ENCODE data around the gene CEP120.

Gene CEP120

GRCh38 chr5:123304777-123305316 is 118.4 kb downstream of the CEP120 start:
- Histone ChIP-seq H3K36me3 (ENCODE audit: control insufficient read depth, low read length) (no peaks in the 10 kb centered on the region), H3F3A (ENCODE audit: control insufficient read depth, insufficient read depth) (no peaks in the 10 kb centered on the region), H4K20me1 (ENCODE audit: control insufficient read depth, insufficient read depth, low read depth, low read length) (no peaks in the 10 kb centered on the region), H3K79me2 (ENCODE audit: control insufficient read depth, low read length) (no peaks in the 10 kb centered on the region), H3K9me3 (ENCODE audit: control insufficient read depth, insufficient read depth, low read length) (no peaks in the 10 kb centered on the region), H3K4me1 (ENCODE audit: control insufficient read depth, low read length) (no peaks in the 10 kb centered on the region), H3K27ac (ENCODE audit: low read depth, low read length) (no peak overlapping the region), H3K9me2 (replicated peaks; ENCODE audit: control insufficient read depth, low read length) (no peaks in the 10 kb centered on the region), H3K4me3 (ENCODE audit: low read length) (no peak overlapping the region), H3K27me3 (ENCODE audit: control insufficient read depth, low read length) (peaks cover 2% of the 10 kb centered on the region; the same call in 1 of the 2 replicates), H3K4me2 (ENCODE audit: low read length) (no peak overlapping the region)
- TF ChIP-seq CTCF (IDR thresholded peaks at IDR 0.05; ENCODE audit: low read depth, low read length, poor library complexity, severe bottlenecking), result no peak
- no peak for TF ChIP-seq EZH2phosphoT487 (IDR thresholded peaks at IDR 0.05; ENCODE audit: borderline replicate concordance, low read length)

- no peak overlapping the region for H3K27ac ChIP-seq (ENCODE audit: low read depth, low read length)
- no peaks in the 10 kb centered on the region for H3K79me2 ChIP-seq (ENCODE audit: control insufficient read depth, low read length)
- H3K36me3 ChIP-seq (ENCODE audit: control insufficient read depth, low read length), result no peaks in the 10 kb centered on the region
- no peaks in the 10 kb centered on the region for H3K9me3 ChIP-seq (ENCODE audit: control insufficient read depth, insufficient read depth, low read length)
- no peak overlapping the region for H3K4me2 ChIP-seq (ENCODE audit: low read length)
- H3K9me2 ChIP-seq (replicated peaks; ENCODE audit: control insufficient read depth, low read length), result no peaks in the 10 kb centered on the region
- peaks cover 2% of the 10 kb centered on the region; the same call in 1 of the 2 replicates for H3K27me3 ChIP-seq (ENCODE audit: control insufficient read depth, low read length)
- no peak overlapping the region for H3K4me3 ChIP-seq (ENCODE audit: low read length)
- TF ChIP-seq EZH2phosphoT487 (IDR thresholded peaks at IDR 0.05; ENCODE audit: borderline replicate concordance, low read length) (no peak), CTCF (IDR thresholded peaks at IDR 0.05; ENCODE audit: low read depth, low read length, poor library complexity, severe bottlenecking) (no peak)
- no peaks in the 10 kb centered on the region for H3F3A ChIP-seq (ENCODE audit: control insufficient read depth, insufficient read depth)
- H3K4me1 ChIP-seq (ENCODE audit: control insufficient read depth, low read length), result no peaks in the 10 kb centered on the region
- no peaks in the 10 kb centered on the region for H4K20me1 ChIP-seq (ENCODE audit: control insufficient read depth, insufficient read depth, low read depth, low read length)
Observed at GRCh38 chr5:123303802-123304201, 119.4 kb downstream of the CEP120 start.

- no peak overlapping the region for H3K4me3 ChIP-seq (ENCODE audit: low read length)
- no peaks in the 10 kb centered on the region for H3K36me3 ChIP-seq (ENCODE audit: control insufficient read depth, low read length)
- no peak overlapping the region for H3K4me2 ChIP-seq (ENCODE audit: low read length)
- H3K79me2 ChIP-seq (ENCODE audit: control insufficient read depth, low read length), result no peaks in the 10 kb centered on the region
- H3K27ac ChIP-seq (ENCODE audit: low read depth, low read length), result no peak overlapping the region
- H3K4me1 ChIP-seq (ENCODE audit: control insufficient read depth, low read length), result no peaks in the 10 kb centered on the region
- no peaks in the 10 kb centered on the region for H3K9me2 ChIP-seq (replicated peaks; ENCODE audit: control insufficient read depth, low read length)
- no peaks in the 10 kb centered on the region for H3F3A ChIP-seq (ENCODE audit: control insufficient read depth, insufficient read depth)
- no peak for TF ChIP-seq EZH2phosphoT487 (IDR thresholded peaks at IDR 0.05; ENCODE audit: borderline replicate concordance, low read length)
- TF ChIP-seq CTCF (IDR thresholded peaks at IDR 0.05; ENCODE audit: low read depth, low read length, poor library complexity, severe bottlenecking), result no peak
- no peaks in the 10 kb centered on the region for H4K20me1 ChIP-seq (ENCODE audit: control insufficient read depth, insufficient read depth, low read depth, low read length)
- peaks cover 2% of the 10 kb centered on the region; the same call in 1 of the 2 replicates for H3K27me3 ChIP-seq (ENCODE audit: control insufficient read depth, low read length)
- H3K9me3 ChIP-seq (ENCODE audit: control insufficient read depth, insufficient read depth, low read length), result no peaks in the 10 kb centered on the region
Observed at GRCh38 chr5:123300266-123300665, 122.9 kb downstream of the CEP120 start.

Data from DOHH2 (cell line).